HG03175 (cell line): ENCODE data around the gene ZNF473.
A peak's percentile ranks its signal among the peaks of the same experiment; 100 is the strongest.

Source experiments
- ATAC-seq: cut with Tn5 transposase; IDR thresholded peaks from one replicate; pipeline ENCODE4 v1.9.1; 2021; ENCODE audit warnings: mild to moderate bottlenecking, moderate library complexity; ENCODE audit not compliant: unreplicated experiment

ZNF473 gene

GRCh38 chr19:50003254-50003788, 22.5 kb upstream of the ZNF473 start:
- no peak for ATAC-seq

GRCh38 chr19:50003810-50004419, 21.9 kb upstream of the ZNF473 start:
- no peak for ATAC-seq

GRCh38 chr19:50005428-50005827, 20.4 kb upstream of the ZNF473 start:
- no peak for ATAC-seq

- ATAC-seq: no peak
Observed at GRCh38 chr19:50007170-50007569, 18.6 kb upstream of the ZNF473 start.

- ATAC-seq: no peak
Observed at GRCh38 chr19:50007947-50008346, 17.9 kb upstream of the ZNF473 start.

GRCh38 chr19:50008532-50008931, 17.3 kb upstream of the ZNF473 start:
- ATAC-seq: no peak

- ATAC-seq: no peak
Observed at GRCh38 chr19:50016225-50016807, 9.5 kb upstream of the ZNF473 start.

GRCh38 chr19:50020481-50020880, 5.3 kb upstream of the ZNF473 start:
- ATAC-seq: no peak

GRCh38 chr19:50022823-50023222, 3.0 kb upstream of the ZNF473 start:
- ATAC-seq: no peak

GRCh38 chr19:50024719-50025021, 1.1 kb upstream of the ZNF473 start:
- ATAC-seq: no peak

GRCh38 chr19:50025022-50025793, 597 bp upstream of the ZNF473 start, which contains the start of gene VRK3:
Gene VRK3 (minus strand): TSS chr19:50025372. CDS start chr19:50016162, 9,210 bp downstream.
- peak; percentile 81 for ATAC-seq

- ATAC-seq: no peak
Observed at GRCh38 chr19:50026550-50026906, 723 bp downstream of the ZNF473 start.

- no peak for ATAC-seq
Observed at GRCh38 chr19:50030225-50030624, 4.4 kb downstream of the ZNF473 start.

GRCh38 chr19:50030937-50031336, 5.1 kb downstream of the ZNF473 start:
- no peak for ATAC-seq

GRCh38 chr19:50036908-50037307, 11.1 kb downstream of the ZNF473 start:
- no peak for ATAC-seq

- ATAC-seq: no peak
Observed at GRCh38 chr19:50039968-50040367, 14.2 kb downstream of the ZNF473 start.

- no peak for ATAC-seq
Observed at GRCh38 chr19:50040967-50041366, 15.2 kb downstream of the ZNF473 start.

- ATAC-seq: no peak
Observed at GRCh38 chr19:50042363-50043024, 16.7 kb downstream of the ZNF473 start.

- ATAC-seq: no peak
Observed at GRCh38 chr19:50043967-50044366, 18.2 kb downstream of the ZNF473 start.

GRCh38 chr19:50044922-50045321, 19.1 kb downstream of the ZNF473 start:
- no peak for ATAC-seq

GRCh38 chr19:50046649-50047503, 21.1 kb downstream of the ZNF473 start:
- ATAC-seq: no peak
